Hematopoietic multipotent progenitor cell (in vitro differentiated cells): Measurements from ENCODE around the gene ROBO1. TPM values are rescaled to one million over a fixed set of nuclear protein-coding genes. Genes with fewer than 3 reads are reported as not detected.

Experiments used
- DNase-seq, 3 donors: peaks; one replicate each; pipeline ENCODE4 v3.0.0-alpha.2; 2011 to 2015; ENCODE audit warnings: low read depth in 2 of 3, low spot score in 2 of 3
- total RNA-seq: library from RNA; depleted of rRNA; stranded (reverse); fragments of >200 nt; gene quantifications from one replicate; pipeline ENCODE4 v1.2.3, GENCODE V29; 2012

The ROBO1 gene
- total RNA-seq, 1 donor: 3.2 TPM

- no peak for DNase-seq
Observed at GRCh38 chr3:78951342-78951945, 816.4 kb downstream of the ROBO1 start.

- DNase-seq: no peak
Observed at GRCh38 chr3:78941587-78941986, 826.2 kb downstream of the ROBO1 start.

- no peak for DNase-seq
Observed at GRCh38 chr3:78940626-78941025, 827.2 kb downstream of the ROBO1 start.

GRCh38 chr3:78940128-78940527 lies 827.7 kb downstream of the ROBO1 start:
- no peak for DNase-seq

- no peak for DNase-seq
Observed at GRCh38 chr3:78937475-78937874, 830.3 kb downstream of the ROBO1 start.

- no peak for DNase-seq
Observed at GRCh38 chr3:78927759-78928158, 840.0 kb downstream of the ROBO1 start.

- no peak for DNase-seq
Observed at GRCh38 chr3:78926523-78926922, 841.3 kb downstream of the ROBO1 start.

GRCh38 chr3:78924711-78925110 lies 843.1 kb downstream of the ROBO1 start:
- DNase-seq: no peak

GRCh38 chr3:78919021-78919755 lies 848.6 kb downstream of the ROBO1 start:
- DNase-seq: no peak

- no peak for DNase-seq
Observed at GRCh38 chr3:78918361-78919020, 849.3 kb downstream of the ROBO1 start.

- DNase-seq: peak in 2 of 3 donors; percentile 1 to 12
Observed at GRCh38 chr3:78917536-78917935, 850.3 kb downstream of the ROBO1 start.

- no peak for DNase-seq
Observed at GRCh38 chr3:78913711-78914110, 854.1 kb downstream of the ROBO1 start.

GRCh38 chr3:78912687-78913086 lies 855.1 kb downstream of the ROBO1 start:
- DNase-seq: no peak

GRCh38 chr3:78912259-78912658 lies 855.5 kb downstream of the ROBO1 start:
- no peak for DNase-seq

- no peak for DNase-seq
Observed at GRCh38 chr3:78911394-78911793, 856.4 kb downstream of the ROBO1 start.

GRCh38 chr3:78908236-78908635 lies 859.6 kb downstream of the ROBO1 start:
- no peak for DNase-seq

GRCh38 chr3:78907367-78907766 lies 860.4 kb downstream of the ROBO1 start:
- DNase-seq: no peak

- DNase-seq: no peak
Observed at GRCh38 chr3:78906930-78907329, 860.9 kb downstream of the ROBO1 start.

- no peak for DNase-seq
Observed at GRCh38 chr3:78906245-78906644, 861.6 kb downstream of the ROBO1 start.

GRCh38 chr3:78905700-78906099 lies 862.1 kb downstream of the ROBO1 start:
- DNase-seq: no peak

GRCh38 chr3:78901544-78901943 lies 866.3 kb downstream of the ROBO1 start:
- DNase-seq: no peak

GRCh38 chr3:78900880-78901279 lies 866.9 kb downstream of the ROBO1 start:
- DNase-seq: no peak
